ENCODE results near the gene SV2B. TPM values are rescaled to one million over a fixed set of nuclear protein-coding genes. Genes with fewer than 3 reads are reported as not detected.
A peak's percentile ranks its signal among the peaks of the same experiment; 100 is the strongest.

SV2B gene
- total and polyA plus RNA-seq, 2 donors (not counting 1 experiment from before 2014, with no cell fraction given) = not detected

- H3K27ac ChIP-seq (ENCODE audit: low read length in 2 of 2) = no peak overlapping the region
- no peaks in the 10 kb centered on the region for H3K9me3 Mint-ChIP-seq (ENCODE audit: insufficient read depth)
- H4K20me1 ChIP-seq (ENCODE audit: control insufficient read depth, insufficient read depth, low read length, poor library complexity, severe bottlenecking) = no peaks in the 10 kb centered on the region
- peaks cover 1% of the 10 kb centered on the region for H3K4me1 Mint-ChIP-seq
- no peaks in the 10 kb centered on the region for H3K27me3 ChIP-seq (replicated peaks in 1 of 4; ENCODE audit: control extremely low read depth in 1 of 4, control insufficient read depth in 3 of 4, insufficient read depth in 4 of 4, low read length in 3 of 4)
- no peaks in the 10 kb centered on the region for H3K36me3 ChIP-seq (replicated peaks in 1 of 2; ENCODE audit: control extremely low read depth in 1 of 2, control insufficient read depth in 1 of 2, extremely low read depth in 1 of 2, insufficient read depth in 2 of 2, low read length in 1 of 2)
- no peak for TF ChIP-seq EZH2 (IDR thresholded peaks at IDR 0.05; ENCODE audit: borderline replicate concordance, insufficient read depth, low read depth, low read length, poor library complexity, severe bottlenecking)
- TF ChIP-seq, protein P1, sequence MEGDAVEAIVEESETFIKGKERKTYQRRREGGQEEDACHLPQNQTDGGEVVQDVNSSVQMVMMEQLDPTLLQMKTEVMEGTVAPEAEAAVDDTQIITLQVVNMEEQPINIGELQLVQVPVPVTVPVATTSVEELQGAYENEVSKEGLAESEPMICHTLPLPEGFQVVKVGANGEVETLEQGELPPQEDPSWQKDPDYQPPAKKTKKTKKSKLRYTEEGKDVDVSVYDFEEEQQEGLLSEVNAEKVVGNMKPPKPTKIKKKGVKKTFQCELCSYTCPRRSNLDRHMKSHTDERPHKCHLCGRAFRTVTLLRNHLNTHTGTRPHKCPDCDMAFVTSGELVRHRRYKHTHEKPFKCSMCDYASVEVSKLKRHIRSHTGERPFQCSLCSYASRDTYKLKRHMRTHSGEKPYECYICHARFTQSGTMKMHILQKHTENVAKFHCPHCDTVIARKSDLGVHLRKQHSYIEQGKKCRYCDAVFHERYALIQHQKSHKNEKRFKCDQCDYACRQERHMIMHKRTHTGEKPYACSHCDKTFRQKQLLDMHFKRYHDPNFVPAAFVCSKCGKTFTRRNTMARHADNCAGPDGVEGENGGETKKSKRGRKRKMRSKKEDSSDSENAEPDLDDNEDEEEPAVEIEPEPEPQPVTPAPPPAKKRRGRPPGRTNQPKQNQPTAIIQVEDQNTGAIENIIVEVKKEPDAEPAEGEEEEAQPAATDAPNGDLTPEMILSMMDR (IDR thresholded peaks at IDR 0.05) = no peak
- ChIA-PET CTCF (interaction anchor here (0.7 to 1.2 kb wide), 2 partner anchors 14 to 182 kb away, joined by 3 read pairs; no protein-coding TSS in a partner anchor), POLR2A (no interaction called here)
- no peak overlapping the region for H3K9ac ChIP-seq (ENCODE audit: low read length)
- ATAC-seq (ENCODE audit: low read depth) (no peak), DNase-seq (no peak)
- H2AFZ ChIP-seq (ENCODE audit: insufficient read depth, low read depth, low read length, poor library complexity, severe bottlenecking) = no peak overlapping the region
- intact Hi-C loops (cut with micrococcal nuclease) = no loop called here
- 94% methylated on average over 3 of the region's 4 CpGs for WGBS (ENCODE audit: insufficient coverage)
- peaks cover 28% of the 10 kb centered on the region for H3K27me3 Mint-ChIP-seq
- H3K4me3 Mint-ChIP-seq = no peak overlapping the region
- peaks cover 0 to 1% (median 0%) of the 10 kb centered on the region in 3 donors for H3K9me3 ChIP-seq (ENCODE audit: control extremely low read depth in 1 of 3, control insufficient read depth in 2 of 3, insufficient read depth in 1 of 3, low read length in 2 of 3)
- no peaks in the 10 kb centered on the region for H3K79me2 ChIP-seq (ENCODE audit: control insufficient read depth, insufficient read depth, low read length)
- H3K4me2 ChIP-seq (replicated peaks; ENCODE audit: low read depth, low read length, poor library complexity, severe bottlenecking) = no peak overlapping the region
- no peaks in the 10 kb centered on the region for H3K4me1 ChIP-seq (ENCODE audit: control insufficient read depth in 2 of 2, insufficient read depth in 2 of 2, low read length in 2 of 2)
- H3K27ac Mint-ChIP-seq = no peak overlapping the region
- H3K4me3 ChIP-seq (ENCODE audit: control extremely low read depth in 1 of 5, extremely low read depth in 1 of 5, insufficient read depth in 1 of 5, low read depth in 2 of 5, low read length in 4 of 5) = no peak overlapping the region
Observed at GRCh38 chr15:91141097-91141496, 41.0 kb downstream of the SV2B start.

DNA sequence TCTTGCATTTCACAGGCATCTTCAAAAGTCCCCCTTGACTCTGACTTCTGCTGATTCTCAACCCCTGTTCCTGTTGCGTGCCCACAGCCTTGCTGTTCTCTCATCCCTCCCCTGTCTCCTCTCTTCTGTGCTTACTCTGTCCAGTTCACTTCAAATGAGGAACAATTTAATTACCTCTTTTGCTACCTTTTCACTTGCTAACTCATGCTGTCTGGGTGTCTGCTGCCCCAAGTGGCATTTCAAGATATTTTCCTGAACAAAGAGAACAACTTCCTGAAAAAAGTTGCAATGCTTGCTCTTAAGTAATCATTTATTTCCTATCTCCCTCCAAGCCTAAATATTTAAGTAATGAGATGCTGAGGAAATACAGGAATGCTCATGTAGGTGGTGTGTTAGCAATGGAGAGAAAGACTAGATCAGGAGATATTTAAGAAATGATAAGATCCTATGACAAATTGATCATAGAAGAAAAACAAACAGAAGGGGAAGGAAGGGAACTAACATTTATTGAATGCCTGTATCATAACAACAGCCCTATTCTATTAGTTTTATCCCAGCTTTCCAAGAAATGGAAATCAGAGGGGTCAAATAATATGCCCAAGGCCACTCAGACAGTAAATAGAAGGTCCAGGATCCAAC lies 42.2 kb downstream of the SV2B start:
- CTCF ChIA-PET = no interaction called here
- intact Hi-C loops (cut with micrococcal nuclease) = no loop called here

More for the DNA sequence above, 42.2 kb downstream of the SV2B start:
- TF ChIP-seq, protein P1 (IDR thresholded peaks at IDR 0.05) = peak; percentile 64
- no peak for TF ChIP-seq EZH2 (IDR thresholded peaks at IDR 0.05; ENCODE audit: borderline replicate concordance, insufficient read depth, low read depth, low read length, poor library complexity, severe bottlenecking)
- H3K4me1 ChIP-seq (ENCODE audit: control insufficient read depth in 2 of 2, insufficient read depth in 2 of 2, low read length in 2 of 2) = no peaks in the 10 kb centered on the region
- no peak overlapping the region for H3K27ac ChIP-seq (ENCODE audit: low read length in 2 of 2)
- WGBS (ENCODE audit: insufficient coverage) = 6% methylated on average over 1 of the region's 1 CpG
- H3K9me3 Mint-ChIP-seq (ENCODE audit: insufficient read depth) = no peaks in the 10 kb centered on the region
- no peak overlapping the region for H3K4me2 ChIP-seq (replicated peaks; ENCODE audit: low read depth, low read length, poor library complexity, severe bottlenecking)
- no peaks in the 10 kb centered on the region for H3K79me2 ChIP-seq (ENCODE audit: control insufficient read depth, insufficient read depth, low read length)
- H3K27me3 ChIP-seq (replicated peaks in 1 of 4; ENCODE audit: control extremely low read depth in 1 of 4, control insufficient read depth in 3 of 4, insufficient read depth in 4 of 4, low read length in 3 of 4) = peaks cover 0 to 2% (median 0%) of the 10 kb centered on the region in 4 experiments
- H4K20me1 ChIP-seq (ENCODE audit: control insufficient read depth, insufficient read depth, low read length, poor library complexity, severe bottlenecking) = no peaks in the 10 kb centered on the region
- peaks cover 1% of the 10 kb centered on the region for H3K4me1 Mint-ChIP-seq
- ATAC-seq (ENCODE audit: low read depth) = peak; percentile 24
- H3K4me3 ChIP-seq (ENCODE audit: control extremely low read depth in 1 of 5, extremely low read depth in 1 of 5, insufficient read depth in 1 of 5, low read depth in 2 of 5, low read length in 4 of 5) = no peak overlapping the region
- POLR2A ChIA-PET = no interaction called here
- peak; percentile 9 for DNase-seq
- no peak overlapping the region for H3K27ac Mint-ChIP-seq
- H3K36me3 ChIP-seq (replicated peaks in 1 of 2; ENCODE audit: control extremely low read depth in 1 of 2, control insufficient read depth in 1 of 2, extremely low read depth in 1 of 2, insufficient read depth in 2 of 2, low read length in 1 of 2) = no peaks in the 10 kb centered on the region
- no peak overlapping the region for H3K9ac ChIP-seq (ENCODE audit: low read length)
- H3K4me3 Mint-ChIP-seq = no peak overlapping the region
- peaks cover 33% of the 10 kb centered on the region for H3K27me3 Mint-ChIP-seq
- no peak overlapping the region for H2AFZ ChIP-seq (ENCODE audit: insufficient read depth, low read depth, low read length, poor library complexity, severe bottlenecking)
- H3K9me3 ChIP-seq (ENCODE audit: control extremely low read depth in 1 of 3, control insufficient read depth in 2 of 3, insufficient read depth in 1 of 3, low read length in 2 of 3) = peaks cover 0 to 1% (median 0%) of the 10 kb centered on the region in 3 donors

Measured in B cell (primary cell).